ENCODE data around the gene RHOC. TPM values are rescaled to one million over a fixed set of nuclear protein-coding genes. Genes with fewer than 3 reads are reported as not detected.
"Not testable (repeated sequence)": the region's sequence is repeated elsewhere in the genome, so short reads cannot be mapped to it uniquely, and the experiment has no call there.

The RHOC gene
- total RNA-seq, 2 experiments from 2014 or later = 105 to 130 TPM

DNA sequence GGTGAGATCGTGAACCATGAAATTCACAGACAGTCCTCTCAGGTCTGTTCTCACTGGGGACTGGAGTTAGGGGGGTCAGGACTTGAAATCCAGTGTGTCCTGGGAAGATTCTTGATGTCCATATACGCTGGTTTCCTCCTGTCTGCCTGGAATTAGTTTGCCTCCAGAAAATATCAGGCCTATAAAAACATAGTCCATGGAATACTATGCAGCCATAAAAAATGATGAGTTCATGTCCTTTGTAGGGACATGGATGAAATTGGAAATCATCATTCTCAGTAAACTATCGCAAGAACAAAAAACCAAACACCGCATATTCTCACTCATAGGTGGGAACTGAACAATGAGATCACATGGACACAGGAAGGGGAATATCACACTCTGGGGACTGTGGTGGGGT lies 17.3 kb upstream of the RHOC start:
- H3K4me1 Mint-ChIP-seq; H3K27ac Mint-ChIP-seq; H3K36me3 Mint-ChIP-seq; H3K4me3 Mint-ChIP-seq; DNase-seq; H3K9me3 Mint-ChIP-seq (ENCODE audit: low read depth); ATAC-seq: not testable (repeated sequence)
- CTCF ChIA-PET = interaction anchor here (10.8 kb wide), 1 partner anchor 79 kb away, joined by 219 read pairs; no protein-coding TSS in a partner anchor
- H3K27me3 Mint-ChIP-seq = peaks cover 23% of the 10 kb centered on the region

- H3K27ac Mint-ChIP-seq = no peak overlapping the region
- ATAC-seq (no peak), DNase-seq (no peak)
- no peaks in the 10 kb centered on the region for H3K9me3 Mint-ChIP-seq (ENCODE audit: low read depth)
- CTCF ChIA-PET = interaction anchor here (10.8 kb wide), 1 partner anchor 80 kb away, joined by 219 read pairs; no protein-coding TSS in a partner anchor
- H3K4me3 Mint-ChIP-seq = no peak overlapping the region
- H3K36me3 Mint-ChIP-seq = no peaks in the 10 kb centered on the region
- peaks cover 10% of the 10 kb centered on the region for H3K4me1 Mint-ChIP-seq
- H3K27me3 Mint-ChIP-seq = peaks cover 26% of the 10 kb centered on the region
Observed at GRCh38 chr1:112723511-112723839, 16.5 kb upstream of the RHOC start.

- Mint-ChIP-seq H3K36me3 (no peaks in the 10 kb centered on the region), H3K4me3 (no peak overlapping the region), H3K27ac (no peak overlapping the region), H3K27me3 (peaks cover 26% of the 10 kb centered on the region), H3K9me3 (ENCODE audit: low read depth) (no peaks in the 10 kb centered on the region), H3K4me1 (peaks cover 12% of the 10 kb centered on the region)
- CTCF ChIA-PET = interaction anchor here (1.0 to 10.8 kb wide), 2 partner anchors 81 to 320 kb away, joined by 3 to 219 read pairs; no protein-coding TSS in a partner anchor
- DNase-seq (no peak), ATAC-seq (no peak)
Observed at GRCh38 chr1:112722601-112723510, 15.9 kb upstream of the RHOC start.

DNA sequence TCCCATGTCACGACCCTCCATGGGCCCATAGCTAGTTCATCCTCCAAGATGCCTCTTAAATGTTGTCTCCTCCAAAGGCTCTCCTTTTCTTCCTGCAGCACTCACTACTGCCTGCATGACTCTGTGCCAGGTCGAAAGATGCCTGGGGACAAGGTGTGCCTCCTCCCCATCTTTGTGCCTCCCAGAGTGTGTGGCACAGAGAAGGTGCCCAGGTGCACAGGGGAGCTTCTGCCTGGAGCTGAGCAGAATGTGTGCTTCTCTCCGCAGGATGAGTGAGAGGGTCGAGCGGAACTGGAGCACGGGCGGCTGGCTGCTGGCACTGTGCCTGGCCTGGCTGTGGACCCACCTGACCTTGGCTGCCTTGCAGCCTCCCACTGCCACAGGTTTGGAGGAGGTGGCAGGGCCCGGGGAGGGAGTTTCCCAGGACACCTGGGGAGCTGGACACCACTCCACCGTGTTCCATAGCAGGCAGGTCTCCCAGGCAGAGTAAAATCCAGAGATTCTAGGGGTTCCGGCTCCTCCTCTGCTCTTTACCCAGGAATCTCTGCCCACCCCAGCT lies 15.1 kb upstream of the RHOC start:
- CTCF ChIA-PET = interaction anchor here (1.0 to 10.8 kb wide), 3 partner anchors 81 to 331 kb away, joined by 3 to 219 read pairs (median 7); no protein-coding TSS in a partner anchor
- Mint-ChIP-seq H3K36me3 (no peaks in the 10 kb centered on the region), H3K4me3 (no peak overlapping the region), H3K9me3 (ENCODE audit: low read depth) (no peaks in the 10 kb centered on the region), H3K27ac (no peak overlapping the region), H3K4me1 (peaks cover 15% of the 10 kb centered on the region), H3K27me3 (peaks cover 26% of the 10 kb centered on the region)
- DNase-seq (no peak), ATAC-seq (no peak)

DNA sequence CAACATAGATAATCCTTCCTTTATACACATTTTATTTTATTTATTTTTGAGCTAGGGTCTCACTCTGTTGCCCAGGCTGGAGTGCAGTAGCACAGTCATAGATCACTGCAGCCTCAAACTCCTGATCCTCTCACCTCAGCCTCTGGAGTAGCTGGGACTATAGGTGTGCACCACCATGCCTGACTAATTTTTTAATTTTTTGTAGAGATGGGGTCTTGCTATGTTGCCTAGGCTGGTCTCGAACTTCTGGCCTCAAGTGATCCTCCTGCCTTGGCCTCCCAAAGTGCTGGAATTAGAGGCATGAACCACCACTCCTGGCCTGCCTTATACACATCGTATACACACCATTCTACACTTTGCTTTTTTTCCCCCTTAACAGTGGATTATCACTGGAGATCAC lies 14.4 kb upstream of the RHOC start:
- CTCF ChIA-PET = interaction anchor here (1.7 to 10.8 kb wide), 2 partner anchors 82 to 331 kb away, joined by 7 to 219 read pairs; no protein-coding TSS in a partner anchor
- H3K27me3 Mint-ChIP-seq = peaks cover 26% of the 10 kb centered on the region
- DNase-seq; H3K27ac Mint-ChIP-seq; H3K9me3 Mint-ChIP-seq (ENCODE audit: low read depth); ATAC-seq; H3K36me3 Mint-ChIP-seq; H3K4me3 Mint-ChIP-seq: not testable (repeated sequence)
- peaks cover 19% of the 10 kb centered on the region for H3K4me1 Mint-ChIP-seq

GRCh38 chr1:112720800-112721199 lies 13.9 kb upstream of the RHOC start:
- Mint-ChIP-seq H3K4me1 (peaks cover 24% of the 10 kb centered on the region), H3K36me3 (no peaks in the 10 kb centered on the region), H3K27me3 (peaks cover 26% of the 10 kb centered on the region), H3K27ac (no peak overlapping the region), H3K4me3 (no peak overlapping the region), H3K9me3 (ENCODE audit: low read depth) (no peaks in the 10 kb centered on the region)
- ATAC-seq (no peak), DNase-seq (no peak)
- CTCF ChIA-PET = interaction anchor here (1.7 to 10.8 kb wide), 3 partner anchors 83 to 352 kb away, joined by 7 to 219 read pairs (median 24); partner anchors contain the start of gene LRIG2

- no peak for ATAC-seq
- Mint-ChIP-seq H3K4me1 (peaks cover 28% of the 10 kb centered on the region), H3K4me3 (no peak overlapping the region), H3K36me3 (no peaks in the 10 kb centered on the region), H3K27me3 (peaks cover 26% of the 10 kb centered on the region), H3K9me3 (ENCODE audit: low read depth) (no peaks in the 10 kb centered on the region), H3K27ac (no peak overlapping the region)
- DNase-seq = no peak
- CTCF ChIA-PET = interaction anchor here (1.2 to 10.8 kb wide), 8 partner anchors 10 to 357 kb away, joined by 3 to 219 read pairs (median 10); partner anchors contain the start of genes LRIG2 and RHOC
Observed at GRCh38 chr1:112719706-112720105, 12.8 kb upstream of the RHOC start.

- no peaks in the 10 kb centered on the region for H3K36me3 Mint-ChIP-seq
- no peak overlapping the region for H3K27ac Mint-ChIP-seq
- peak overlapping the region; percentile 1 for H3K4me3 Mint-ChIP-seq
- CTCF ChIA-PET = interaction anchor here (0.7 to 10.8 kb wide), 24 partner anchors 8 to 981 kb away, joined by 3 to 219 read pairs (median 4); partner anchors contain the start of genes LRIG2, MOV10 and RHOC
- H3K4me1 Mint-ChIP-seq = peaks cover 31% of the 10 kb centered on the region
- peaks cover 33% of the 10 kb centered on the region for H3K27me3 Mint-ChIP-seq
- peak; percentile 37 for ATAC-seq
- H3K9me3 Mint-ChIP-seq (ENCODE audit: low read depth) = no peaks in the 10 kb centered on the region
- DNase-seq = peak; percentile 82
Observed at GRCh38 chr1:112718691-112719418, 11.9 kb upstream of the RHOC start.

DNA sequence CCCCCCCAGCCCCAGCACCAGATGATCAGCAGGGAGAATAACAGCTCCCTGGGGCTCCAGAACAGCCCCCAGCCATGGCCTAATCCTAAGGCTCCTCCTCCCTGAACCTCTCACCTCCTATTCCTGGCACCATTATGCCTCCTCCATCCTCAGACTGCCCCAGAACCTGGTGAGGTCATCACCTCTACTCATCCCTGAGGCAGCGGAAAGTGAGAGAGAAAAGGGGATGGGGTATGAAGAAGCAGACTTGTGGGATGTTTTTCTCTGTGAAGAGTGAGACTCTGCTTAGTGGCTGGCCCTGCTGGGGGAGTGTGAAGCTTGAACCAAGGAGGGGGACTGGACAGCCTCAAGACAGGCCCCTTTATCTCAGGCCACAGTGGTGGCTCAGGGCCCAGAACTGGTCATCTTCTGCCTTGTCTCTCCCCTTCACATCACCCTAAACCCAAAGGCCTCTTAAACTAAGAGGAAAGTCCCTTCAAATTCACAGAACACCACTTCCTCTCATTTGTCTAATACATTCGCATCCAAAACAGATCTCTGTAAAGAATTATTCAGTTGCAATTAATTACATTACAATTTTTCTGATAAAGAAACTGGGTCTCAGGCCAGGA lies 10.4 kb upstream of the RHOC start:
- Mint-ChIP-seq H3K27ac (no peak overlapping the region), H3K36me3 (no peaks in the 10 kb centered on the region), H3K9me3 (ENCODE audit: low read depth) (no peaks in the 10 kb centered on the region), H3K4me1 (peaks cover 24% of the 10 kb centered on the region), H3K27me3 (peaks cover 45% of the 10 kb centered on the region), H3K4me3 (no peak overlapping the region)
- CTCF ChIA-PET = interaction anchor here (0.6 to 10.8 kb wide), 17 partner anchors 9 to 421 kb away, joined by 3 to 219 read pairs (median 7); partner anchors contain the start of genes LRIG2, MOV10 and RHOC
- no peak for DNase-seq
- ATAC-seq = no peak

GRCh38 chr1:112716133-112716720 lies 9.3 kb upstream of the RHOC start:
- no peaks in the 10 kb centered on the region for H3K36me3 Mint-ChIP-seq
- ATAC-seq (peak; percentile 29), DNase-seq (peak; percentile 85)
- peaks cover 36% of the 10 kb centered on the region for H3K27me3 Mint-ChIP-seq
- H3K27ac Mint-ChIP-seq = no peak overlapping the region
- no peaks in the 10 kb centered on the region for H3K9me3 Mint-ChIP-seq (ENCODE audit: low read depth)
- CTCF ChIA-PET = interaction anchor here (0.9 to 10.8 kb wide), 34 partner anchors 9 to 1188 kb away, joined by 3 to 219 read pairs (median 4); partner anchors contain the start of genes AP4B1, CAPZA1, LRIG2 and MOV10
- peak overlapping the region; percentile 80 for H3K4me3 Mint-ChIP-seq
- H3K4me1 Mint-ChIP-seq = peaks cover 24% of the 10 kb centered on the region

DNA sequence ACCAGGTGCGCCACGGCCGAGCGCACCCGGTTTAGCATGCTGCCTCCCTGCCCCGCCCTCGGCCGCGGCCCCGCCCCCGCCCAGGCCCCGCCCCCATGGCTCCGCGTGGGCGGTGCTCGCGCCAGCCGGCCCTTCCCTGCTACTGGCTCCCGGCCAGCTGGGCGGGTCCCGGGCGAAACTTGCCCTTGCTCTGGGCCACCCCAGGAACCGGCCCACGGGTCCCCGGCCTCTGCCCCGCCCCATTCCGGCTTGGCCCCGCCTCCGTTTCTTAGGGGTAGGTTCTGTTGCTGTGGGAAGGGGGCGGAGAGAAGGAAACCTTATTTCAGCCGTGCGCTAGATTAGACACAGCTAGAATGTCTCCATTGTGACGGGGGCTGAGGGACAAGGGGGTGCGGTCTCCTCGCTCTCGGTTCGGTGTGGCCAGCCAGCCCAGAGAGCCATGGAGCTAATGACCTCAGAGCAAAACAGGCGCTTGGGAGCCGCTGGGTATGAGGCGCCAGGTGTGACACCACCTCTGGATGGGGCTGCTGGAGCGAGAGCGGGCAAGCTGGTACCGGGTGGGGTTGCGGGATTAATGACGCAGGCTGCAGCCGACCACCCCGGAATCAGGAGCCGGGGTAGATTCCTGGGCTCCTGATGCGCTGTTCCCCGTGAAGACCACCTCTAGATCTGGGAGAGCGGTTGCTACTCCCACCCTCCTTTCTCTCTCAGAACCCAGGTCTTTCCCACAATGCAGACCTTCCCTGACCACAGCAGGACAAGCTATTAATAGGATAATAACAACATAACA lies 8.5 kb upstream of the RHOC start, which contains the start of gene PPM1J:
TSS of gene PPM1J (minus strand) at position 69 of the 790 bp plus-strand sequence. CDS start at position 38, 31 bp downstream.
- H3K4me1 Mint-ChIP-seq = peaks cover 24% of the 10 kb centered on the region
- no peaks in the 10 kb centered on the region for H3K36me3 Mint-ChIP-seq
- peak within 1 kb of the TSS; percentile 80 for H3K4me3 Mint-ChIP-seq
- peak within 1 kb of the TSS; percentile 69 for H3K27ac Mint-ChIP-seq
- CTCF ChIA-PET = interaction anchor here (0.5 to 10.8 kb wide), 41 partner anchors 8 to 1189 kb away, joined by 3 to 219 read pairs (median 4); partner anchors contain the start of genes AP4B1, CAPZA1, LRIG2 and MOV10
- peak; percentile 93 for ATAC-seq
- peaks cover 40% of the 10 kb centered on the region for H3K27me3 Mint-ChIP-seq
- peak; percentile 99 for DNase-seq
- H3K9me3 Mint-ChIP-seq (ENCODE audit: low read depth) = no peaks in the 10 kb centered on the region

Data from activated CD8-positive, alpha-beta memory T cell treated with anti-CD3 and anti-CD28 coated beads, Interleukin-2, amount 10 ng/mL, durations not matched to agents 7 days and 5 days (primary cell).